ENCODE data around the gene LARGE2. TPM values are rescaled to one million over a fixed set of nuclear protein-coding genes. Genes with fewer than 3 reads are reported as not detected.

LARGE2 gene
- total and polyA plus RNA-seq, 2 donors (not counting 3 experiments of a cell fraction or from before 2014, with no cell fraction given) = 0.06 TPM; not detected in 1

- dilution Hi-C loops (cut with MboI; ENCODE audit: extremely low pct_ligation_motif_present, low sequenced_read_pairs) (no loop called here), intact Hi-C loops (cut with micrococcal nuclease) (no loop called here)
- no peak for DNase-seq (ENCODE audit: low read depth, low spot score)
- Histone ChIP-seq H3K36me3 (ENCODE audit: control insufficient read depth in 2 of 2, extremely low read depth in 1 of 2, insufficient read depth in 2 of 2, low read length in 2 of 2) (no peaks in the 10 kb centered on the region), H3K9ac (replicated peaks; ENCODE audit: extremely low read depth, insufficient read depth, low read length) (no peak overlapping the region), H3K9me1 (replicated peaks; ENCODE audit: control insufficient read depth, extremely low read depth, insufficient read depth, low read length) (no peaks in the 10 kb centered on the region), H3K4me2 (ENCODE audit: insufficient read depth, low read length) (peak overlapping the region; percentile 28), H3K9me3 (replicated peaks; ENCODE audit: control insufficient read depth, insufficient read depth, low read length) (no peaks in the 10 kb centered on the region), H4K20me1 (replicated peaks; ENCODE audit: control insufficient read depth, extremely low read depth, insufficient read depth, low read length) (no peaks in the 10 kb centered on the region), H3K4me1 (ENCODE audit: control insufficient read depth, extremely low read depth, insufficient read depth, low read length) (no peaks in the 10 kb centered on the region), H3K79me2 (ENCODE audit: control insufficient read depth, insufficient read depth, low read length) (no peaks in the 10 kb centered on the region), H2AFZ (ENCODE audit: low read depth, low read length) (peak overlapping the region; percentile 25), H3K27me3 (ENCODE audit: control insufficient read depth in 2 of 2, insufficient read depth in 2 of 2, low read length in 2 of 2) (peaks cover 2 to 5% of the 10 kb centered on the region in 2 experiments), H3K27ac (ENCODE audit: insufficient read depth, low read depth, low read length) (no peak overlapping the region), H3K4me3 (replicated peaks in 1 of 3; ENCODE audit: insufficient read depth in 1 of 3, low read depth in 1 of 3, low read length in 3 of 3) (peak overlapping the region in 2 of 3 experiments; percentile 22 to 30)
- FAIRE-seq = no peak
- POLR2A ChIA-PET = no interaction called here
- no peak for TF ChIP-seq POLR2AphosphoS5 (IDR thresholded peaks at IDR 0.05; ENCODE audit: insufficient read depth, low read depth, low read length)
- no peak for TF ChIP-seq MAX (IDR thresholded peaks at IDR 0.05; ENCODE audit: insufficient read depth, insufficient read length)
- TF ChIP-seq EZH2 (IDR thresholded peaks at IDR 0.05; ENCODE audit: borderline replicate concordance, low read depth, low read length, severe bottlenecking) = peak; percentile 61
- TF ChIP-seq JUN (IDR thresholded peaks at IDR 0.05; ENCODE audit: borderline replicate concordance, insufficient read depth, insufficient read length, low read depth) = no peak
- TF ChIP-seq MYC (IDR thresholded peaks at IDR 0.05; ENCODE audit: low read depth, low read length) = no peak
- CTCF ChIA-PET = no interaction called here
- BruUV-seq (replicated peaks) = no TSS peak
Measured at GRCh38 chr11:45885921-45886721, 36.3 kb upstream of the LARGE2 start.

- H3K79me2 ChIP-seq (ENCODE audit: control insufficient read depth, insufficient read depth, low read length) = no peaks in the 10 kb centered on the region
- H3K4me3 ChIP-seq (replicated peaks in 1 of 3; ENCODE audit: insufficient read depth in 1 of 3, low read depth in 1 of 3, low read length in 3 of 3) = no peak overlapping the region
- dilution Hi-C loops (cut with MboI; ENCODE audit: extremely low pct_ligation_motif_present, low sequenced_read_pairs) (no loop called here), intact Hi-C loops (cut with micrococcal nuclease) (no loop called here)
- DNase-seq (ENCODE audit: low read depth, low spot score) (no peak), FAIRE-seq (no peak)
- H3K4me1 ChIP-seq (ENCODE audit: control insufficient read depth, extremely low read depth, insufficient read depth, low read length) = no peaks in the 10 kb centered on the region
- BruUV-seq (replicated peaks) = no TSS peak
- no peaks in the 10 kb centered on the region for H3K36me3 ChIP-seq (ENCODE audit: control insufficient read depth in 2 of 2, extremely low read depth in 1 of 2, insufficient read depth in 2 of 2, low read length in 2 of 2)
- H3K9me1 ChIP-seq (replicated peaks; ENCODE audit: control insufficient read depth, extremely low read depth, insufficient read depth, low read length) = no peaks in the 10 kb centered on the region
- ChIA-PET POLR2A (no interaction called here), CTCF (no interaction called here)
- no peaks in the 10 kb centered on the region for H3K9me3 ChIP-seq (replicated peaks; ENCODE audit: control insufficient read depth, insufficient read depth, low read length)
- no peak overlapping the region for H2AFZ ChIP-seq (ENCODE audit: low read depth, low read length)
- H3K9ac ChIP-seq (replicated peaks; ENCODE audit: extremely low read depth, insufficient read depth, low read length) = no peak overlapping the region
- H3K4me2 ChIP-seq (ENCODE audit: insufficient read depth, low read length) = no peak overlapping the region
- peaks cover 4 to 5% of the 10 kb centered on the region in 2 experiments for H3K27me3 ChIP-seq (ENCODE audit: control insufficient read depth in 2 of 2, insufficient read depth in 2 of 2, low read length in 2 of 2)
- H4K20me1 ChIP-seq (replicated peaks; ENCODE audit: control insufficient read depth, extremely low read depth, insufficient read depth, low read length) = no peaks in the 10 kb centered on the region
- TF ChIP-seq GATA2 (IDR thresholded peaks at IDR 0.05; ENCODE audit: insufficient read depth, insufficient read length, low read depth, low read length) (no peak), POLR2AphosphoS5 (IDR thresholded peaks at IDR 0.05; ENCODE audit: insufficient read depth, low read depth, low read length) (no peak), CTCF (IDR thresholded peaks at IDR 0.05; ENCODE audit: extremely low read depth in 1 of 2, insufficient read depth in 1 of 2, low read depth in 1 of 2, low read length in 2 of 2) (no peak), MYC (IDR thresholded peaks at IDR 0.05; ENCODE audit: low read depth, low read length) (no peak), POLR2A (IDR thresholded peaks at IDR 0.05; ENCODE audit: low read depth, low read length) (no peak), JUN (IDR thresholded peaks at IDR 0.05; ENCODE audit: borderline replicate concordance, insufficient read depth, insufficient read length, low read depth) (no peak), MAX (IDR thresholded peaks at IDR 0.05; ENCODE audit: insufficient read depth, insufficient read length) (no peak), EZH2 (IDR thresholded peaks at IDR 0.05; ENCODE audit: borderline replicate concordance, low read depth, low read length, severe bottlenecking) (no peak), FOS (IDR thresholded peaks at IDR 0.05; ENCODE audit: borderline replicate concordance, insufficient read depth, low read length) (no peak)
- H3K27ac ChIP-seq (ENCODE audit: insufficient read depth, low read depth, low read length) = no peak overlapping the region
Measured at GRCh38 chr11:45886816-45887520, 35.5 kb upstream of the LARGE2 start.

Data from endothelial cell of umbilical vein (primary cell).